GM21447 (cell line): ENCODE data around the gene FGF11.
"Not testable (repeated sequence)": the region's sequence is repeated elsewhere in the genome, so short reads cannot be mapped to it uniquely, and the experiment has no call there.

Experiments
- ATAC-seq: cut with Tn5 transposase; IDR thresholded peaks from one replicate; pipeline ENCODE4 v1.9.1; 2021; ENCODE audit not compliant: unreplicated experiment

The FGF11 gene

DNA sequence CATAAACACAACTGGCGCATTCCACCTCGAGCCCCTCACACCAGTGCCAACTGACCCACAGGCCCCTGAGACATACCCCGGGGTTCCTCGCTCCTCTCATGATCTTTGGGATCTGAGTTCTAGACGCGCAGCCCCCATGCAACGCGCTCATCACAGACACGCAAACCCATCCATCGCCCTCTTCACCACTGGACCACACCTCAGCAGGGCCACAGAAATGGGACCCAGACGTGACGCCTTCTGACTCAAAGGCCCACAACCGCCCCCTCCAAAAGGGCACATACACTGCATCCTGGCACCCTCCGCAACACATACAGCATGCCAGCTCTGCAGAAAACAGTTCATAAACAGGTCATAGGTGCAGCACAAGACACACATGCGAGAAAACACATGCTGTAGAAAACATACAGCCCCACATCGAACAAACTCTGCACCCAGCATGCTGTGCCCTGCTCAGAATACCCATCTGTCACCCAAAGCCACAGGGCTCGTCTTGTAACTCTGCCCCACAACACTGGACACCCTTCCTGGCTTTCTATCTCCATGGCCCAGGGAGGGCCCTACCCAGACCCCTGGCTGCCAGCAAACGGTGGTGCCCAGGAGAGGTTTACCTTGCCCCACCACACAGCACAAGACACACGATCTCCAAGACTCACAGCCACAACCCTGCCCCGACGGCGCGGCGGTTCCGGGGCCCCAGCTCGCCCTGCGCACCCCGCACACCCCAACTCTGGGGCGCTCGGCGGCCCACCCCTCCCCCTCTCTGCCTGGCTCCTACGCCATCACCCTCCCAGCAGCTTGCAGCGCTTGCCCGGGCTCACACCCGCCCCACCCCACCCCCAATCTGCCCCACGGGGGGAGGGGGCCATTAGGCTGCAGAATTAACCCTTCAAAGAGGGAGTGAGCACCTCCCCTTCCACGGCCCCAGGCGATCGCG is 39.2 kb downstream of the FGF11 start:
- no peak for ATAC-seq

DNA sequence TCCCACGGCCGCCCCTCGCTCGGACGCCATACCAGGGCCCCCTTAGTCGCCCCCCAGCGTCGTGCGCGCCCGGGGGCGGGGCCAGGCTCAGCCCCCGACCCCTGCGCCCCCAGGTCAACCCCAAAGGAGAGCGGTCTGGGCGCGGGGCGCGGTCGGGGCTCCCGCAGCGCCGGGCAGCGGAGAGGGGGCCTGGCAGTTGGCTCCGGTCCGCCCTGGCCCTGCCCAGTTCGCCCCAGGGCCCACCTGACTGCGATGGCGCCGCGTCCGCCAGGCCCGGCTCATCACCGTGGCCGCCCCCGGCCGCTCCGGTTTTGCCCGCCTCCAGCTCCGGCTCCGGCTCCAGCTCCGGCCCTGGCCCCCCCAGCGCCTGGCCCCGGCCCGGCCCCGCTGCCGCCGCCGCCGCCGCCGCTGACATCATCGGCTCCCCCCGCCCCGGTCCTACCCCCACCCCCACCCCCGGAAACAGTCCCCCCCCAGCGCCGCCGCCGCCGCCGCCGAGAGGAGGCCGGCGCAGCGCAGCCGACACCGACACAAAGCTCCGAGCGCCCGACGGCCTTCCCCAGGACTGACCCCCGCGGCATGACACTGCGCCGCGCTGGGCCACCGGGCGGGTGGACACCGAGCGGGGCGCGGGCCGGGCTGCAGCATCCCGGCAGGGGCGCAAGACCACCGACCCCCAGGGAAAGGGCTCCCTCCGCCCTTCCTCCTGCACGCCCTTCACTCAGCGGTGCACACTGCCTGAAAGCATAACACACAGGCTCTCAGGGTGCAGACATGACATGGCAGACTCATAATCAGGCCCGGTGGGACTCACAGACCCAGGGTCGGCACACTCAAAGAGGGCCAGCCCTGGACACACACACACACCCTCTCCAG is 40.1 kb downstream of the FGF11 start, which contains the start of gene ZBTB4:
TSS of gene ZBTB4 (minus strand) at position 419 of the 876 bp plus-strand sequence. CDS start 12,830 bp downstream, outside the sequence.
- ATAC-seq = no peak

DNA sequence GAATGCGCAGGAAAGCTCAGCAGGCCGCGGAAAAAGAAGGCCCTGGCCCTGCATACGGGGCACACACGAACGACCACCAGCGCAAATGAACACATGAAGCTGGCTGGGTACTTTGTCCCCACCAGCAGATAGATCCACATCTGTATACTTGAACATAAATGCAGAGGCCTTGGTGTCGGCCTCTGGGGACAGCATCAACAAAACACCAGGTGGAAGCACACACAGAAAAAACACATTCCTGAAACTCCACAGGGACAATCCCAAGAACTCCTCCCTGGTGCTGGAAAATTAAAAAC is 40.7 kb downstream of the FGF11 start:
- no peak for ATAC-seq

DNA sequence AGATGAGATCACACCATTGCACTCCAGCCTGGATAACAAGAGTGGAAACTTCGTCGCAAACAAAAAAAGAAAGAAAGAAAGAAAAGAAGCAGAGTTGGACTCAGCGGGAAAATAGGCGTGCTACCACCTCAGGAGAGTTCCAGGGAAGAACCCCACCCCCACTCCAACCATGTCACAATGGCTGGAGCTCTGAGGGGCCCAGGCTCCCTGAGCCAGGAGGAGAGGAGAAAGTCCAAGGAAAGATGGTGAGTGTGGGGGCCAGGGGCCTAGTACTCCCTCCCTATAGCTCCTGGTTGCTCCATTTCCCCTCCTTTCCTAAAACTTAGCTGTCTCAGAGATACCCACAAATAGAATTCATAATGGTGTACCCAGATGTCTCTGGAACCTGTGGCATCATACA is 42.0 kb downstream of the FGF11 start, which contains the start of gene SLC35G6:
TSS of gene SLC35G6 (plus strand) at position 172 of the 400 bp plus-strand sequence. CDS start at position 243, 71 bp downstream.
- ATAC-seq = not testable (repeated sequence)

DNA sequence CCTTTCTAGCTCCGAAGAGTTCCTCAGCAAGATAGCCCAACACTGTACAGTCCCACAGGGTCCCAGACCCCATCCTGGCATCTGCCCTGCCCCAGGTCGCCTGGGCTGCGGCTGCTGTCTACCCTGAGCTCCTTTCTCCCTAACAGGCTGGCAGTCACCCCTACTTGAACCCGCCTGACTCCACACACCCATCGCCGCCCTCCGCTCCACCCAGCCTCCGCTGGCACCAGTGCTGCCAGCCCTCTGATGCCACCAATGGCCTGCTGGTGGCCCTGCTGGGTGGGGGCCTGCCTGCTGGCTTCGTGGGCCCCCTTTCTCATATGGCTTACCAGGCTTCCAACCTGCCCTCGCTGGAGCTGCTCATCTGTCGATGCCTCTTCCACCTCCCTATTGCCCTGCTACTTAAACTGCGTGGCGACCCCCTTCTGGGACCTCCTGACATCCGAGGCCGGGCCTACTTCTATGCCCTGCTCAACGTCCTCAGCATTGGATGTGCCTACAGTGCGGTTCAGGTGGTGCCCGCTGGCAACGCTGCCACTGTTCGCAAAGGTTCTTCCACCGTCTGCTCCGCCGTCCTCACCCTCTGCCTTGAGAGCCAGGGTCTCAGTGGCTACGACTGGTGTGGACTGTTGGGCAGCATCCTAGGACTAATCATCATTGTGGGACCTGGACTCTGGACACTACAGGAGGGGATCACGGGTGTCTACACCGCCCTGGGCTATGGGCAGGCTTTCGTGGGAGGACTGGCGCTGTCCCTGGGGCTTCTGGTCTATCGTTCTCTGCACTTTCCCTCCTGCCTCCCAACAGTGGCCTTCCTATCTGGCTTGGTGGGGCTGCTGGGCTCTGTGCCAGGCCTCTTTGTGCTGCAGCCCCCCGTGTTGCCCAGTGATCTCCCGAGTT is 42.8 kb downstream of the FGF11 start:
- not testable (repeated sequence) for ATAC-seq

DNA sequence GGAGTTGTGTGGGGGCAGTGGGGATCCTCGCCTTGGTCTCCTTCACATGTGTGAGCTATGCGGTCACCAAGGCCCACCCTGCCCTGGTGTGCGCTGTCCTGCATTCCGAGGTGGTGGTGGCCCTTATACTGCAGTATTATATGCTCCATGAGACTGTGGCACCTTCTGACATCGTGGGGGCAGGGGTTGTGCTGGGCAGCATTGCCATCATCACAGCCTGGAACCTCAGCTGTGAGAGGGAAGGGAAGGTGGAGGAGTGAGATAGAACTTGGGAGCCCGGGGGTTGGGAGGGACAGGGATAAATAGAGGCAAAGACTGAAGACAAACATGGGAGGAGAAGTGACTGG is 43.4 kb downstream of the FGF11 start:
- ATAC-seq = not testable (repeated sequence)

DNA sequence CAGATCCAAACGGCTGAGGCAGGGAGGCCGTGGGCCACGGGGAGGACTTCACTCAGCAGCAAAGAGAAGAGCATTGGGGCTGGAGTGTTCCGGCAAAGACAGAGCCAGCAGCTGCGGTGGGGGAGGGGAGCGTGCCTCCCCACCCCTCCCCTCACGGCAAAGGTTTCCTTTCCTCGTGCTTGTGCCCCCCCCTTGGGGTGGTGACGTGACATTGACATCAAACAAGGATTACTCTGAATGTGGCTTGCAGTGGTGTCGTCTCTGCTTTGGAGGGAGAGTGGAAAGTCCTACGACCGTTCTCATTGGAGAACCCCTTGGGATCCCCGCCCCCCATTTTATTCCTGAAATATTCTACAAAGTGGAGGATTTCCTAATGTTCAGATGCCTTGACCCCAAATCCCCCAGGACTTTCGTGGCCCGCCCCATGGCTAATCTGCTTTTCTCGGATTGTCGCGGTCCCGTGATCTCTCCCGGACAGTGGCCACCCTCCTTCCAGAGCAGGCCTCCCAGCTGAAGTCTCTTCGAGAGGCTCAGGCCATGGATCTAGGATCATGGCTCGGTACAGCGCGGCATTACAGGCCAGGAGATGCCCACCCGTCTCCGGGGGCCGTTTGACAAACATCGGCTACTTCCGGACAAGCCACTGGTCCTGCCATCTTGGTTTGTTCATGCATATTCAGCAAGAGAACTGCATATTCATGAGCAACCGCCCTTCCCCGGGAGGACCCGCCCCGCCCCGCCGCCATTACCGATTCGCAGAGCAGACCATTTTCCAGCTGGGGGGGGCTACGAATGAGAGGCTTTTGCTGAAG is 44.1 kb downstream of the FGF11 start:
- ATAC-seq = peak; percentile 36

DNA sequence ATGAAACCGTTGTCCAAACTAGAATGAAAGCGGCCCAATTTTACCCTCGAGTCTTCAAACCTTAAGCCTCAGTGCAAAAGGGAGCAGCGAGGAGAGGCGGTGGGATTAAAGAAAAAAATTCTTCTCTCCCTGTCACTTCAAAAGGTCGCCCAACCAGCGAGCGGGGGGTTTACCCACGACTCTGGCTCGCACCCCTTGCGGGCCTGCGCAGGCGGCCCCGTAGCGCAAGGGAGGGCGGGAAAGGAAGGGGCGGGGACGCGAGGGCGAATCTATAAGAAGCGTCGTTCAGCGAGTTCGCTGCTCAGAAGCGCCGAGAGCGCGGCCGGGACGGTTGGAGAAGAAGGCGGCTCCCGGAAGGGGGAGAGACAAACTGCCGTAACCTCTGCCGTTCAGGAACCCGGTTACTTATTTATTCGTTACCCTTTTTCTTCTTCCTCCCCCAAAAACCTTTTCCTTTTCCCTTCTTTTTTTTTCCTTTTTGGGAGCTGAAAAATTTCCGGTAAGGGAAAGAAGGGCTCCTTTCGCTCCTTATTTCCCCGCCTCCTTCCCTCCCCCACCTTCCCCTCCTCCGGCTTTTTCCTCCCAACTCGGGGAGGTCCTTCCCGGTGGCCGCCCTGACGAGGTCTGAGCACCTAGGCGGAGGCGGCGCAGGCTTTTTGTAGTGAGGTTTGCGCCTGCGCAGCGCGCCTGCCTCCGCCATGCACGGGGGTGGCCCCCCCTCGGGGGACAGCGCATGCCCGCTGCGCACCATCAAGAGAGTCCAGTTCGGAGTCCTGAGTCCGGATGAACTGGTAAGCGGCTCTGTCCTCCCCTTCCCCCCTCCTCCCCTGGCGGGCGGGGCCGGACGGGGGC is 45.0 kb downstream of the FGF11 start, which contains the start of gene POLR2A:
TSS of gene POLR2A (plus strand) at position 300 of the 852 bp plus-strand sequence.
- ATAC-seq = peak; percentile 52

DNA sequence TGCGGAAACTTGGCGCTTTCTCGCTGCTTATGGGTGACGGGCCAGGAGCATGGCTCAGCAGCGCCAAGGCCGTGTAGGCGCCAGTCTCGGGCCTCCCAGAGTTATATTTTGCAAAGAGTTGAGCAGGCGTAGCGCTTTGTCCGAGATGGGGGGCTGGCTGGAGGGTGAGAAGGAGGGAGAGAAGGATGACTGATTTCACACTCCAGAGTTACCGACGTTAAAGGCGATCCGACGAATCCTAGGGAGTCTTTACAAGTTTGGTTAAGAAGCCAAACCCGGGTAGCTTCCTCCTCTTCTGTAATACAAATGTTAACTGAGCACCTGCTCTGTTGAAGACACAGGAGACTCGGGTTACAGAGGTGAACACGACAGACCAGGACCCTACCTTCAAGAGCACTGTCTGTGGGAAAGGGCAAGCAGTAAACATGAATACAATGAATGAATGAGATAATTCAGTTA is 45.6 kb downstream of the FGF11 start:
- ATAC-seq = no peak

DNA sequence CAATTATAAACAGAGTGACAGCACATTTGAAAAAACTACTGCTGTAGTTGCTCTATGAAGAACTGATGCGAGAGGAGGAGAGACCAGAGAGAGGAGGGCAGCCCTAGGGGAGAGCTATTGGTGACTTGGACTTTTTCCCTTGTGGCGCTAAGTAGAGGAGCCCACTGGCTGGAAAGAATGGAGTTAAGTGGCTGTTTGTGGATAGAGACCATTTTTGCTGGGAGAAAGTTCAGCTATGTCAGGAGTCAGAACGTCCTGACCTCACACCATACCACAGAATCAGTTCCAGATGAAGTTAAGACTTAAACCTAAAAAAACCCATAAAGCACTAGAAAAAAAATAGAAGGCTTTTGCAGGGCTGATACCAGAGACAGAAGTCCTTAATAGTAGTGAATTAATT is 46.9 kb downstream of the FGF11 start:
- no peak for ATAC-seq

DNA sequence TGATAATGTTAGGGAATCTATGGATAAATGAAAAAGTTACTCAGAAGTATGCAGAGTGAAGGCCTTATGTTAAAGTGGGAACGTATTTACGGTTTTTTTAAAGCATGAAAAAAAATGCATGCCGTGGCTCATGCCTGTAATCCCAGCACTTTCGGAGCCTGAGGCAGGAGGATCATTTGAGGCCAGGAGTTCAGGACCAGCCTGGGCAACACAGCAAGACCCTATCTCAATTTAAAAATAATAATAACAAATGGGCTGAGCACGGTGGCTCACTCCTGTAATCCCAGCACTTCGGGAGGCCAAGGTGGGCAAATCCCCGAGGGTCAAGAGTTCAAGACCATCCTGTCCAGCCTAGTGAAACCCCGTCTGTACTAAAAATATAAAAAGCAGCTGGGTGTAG is 50.8 kb downstream of the FGF11 start:
- ATAC-seq = no peak

DNA sequence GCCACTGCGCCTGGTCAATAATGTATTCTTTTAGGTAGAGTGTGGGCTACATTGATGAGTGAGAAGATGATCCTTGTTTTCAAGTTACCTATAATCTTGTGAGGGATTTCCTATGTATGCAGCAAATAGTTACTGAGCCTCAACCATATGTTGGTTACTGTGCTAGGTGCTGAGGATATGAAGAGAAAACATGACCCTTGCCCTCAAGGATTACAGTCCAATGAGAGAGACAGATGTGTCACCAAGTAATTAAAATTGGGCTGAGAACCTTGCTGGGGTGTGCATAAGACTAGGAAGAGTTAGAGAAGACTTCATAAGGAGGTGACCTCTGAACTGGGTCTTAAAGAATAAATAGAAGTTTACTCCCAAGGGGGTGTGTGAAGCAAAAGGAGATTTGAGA is 52.3 kb downstream of the FGF11 start:
- no peak for ATAC-seq

DNA sequence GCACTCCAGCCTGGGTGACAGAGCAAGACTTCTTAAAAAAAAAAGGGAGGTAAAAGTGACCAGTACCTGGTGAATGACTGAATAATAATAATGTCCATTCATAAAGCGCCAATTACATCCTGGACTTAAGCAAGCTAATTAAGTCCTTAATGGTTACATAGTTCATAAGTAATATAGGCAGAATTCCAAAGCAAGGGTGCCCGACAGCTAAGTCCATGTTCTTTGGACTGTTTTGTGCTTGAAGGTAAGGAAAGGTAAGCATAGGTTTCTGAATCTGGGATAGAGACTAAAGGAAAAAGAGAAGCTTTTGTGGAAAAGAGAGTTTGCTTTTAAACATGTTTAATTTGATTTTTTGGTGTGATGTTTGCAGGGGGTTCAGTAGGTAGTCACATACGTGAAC is 54.6 kb downstream of the FGF11 start:
- ATAC-seq = no peak
